Mesendoderm (in vitro differentiated cells): ENCODE data around the gene CCZ1.
"Not testable (repeated sequence)": the region's sequence is repeated elsewhere in the genome, so short reads cannot be mapped to it uniquely, and the experiment has no call there.

Source experiments
- DNase-seq: peaks from one replicate; pipeline ENCODE4 v3.0.0; 2013
- H2AK5ac ChIP-seq: 2 replicates; pipeline ENCODE4 v1.6.1; 2013; ENCODE audit warnings: low read length, inconsistent platforms
- H2BK120ac ChIP-seq: 2 replicates; pipeline ENCODE4 v1.6.1; 2013; ENCODE audit warnings: low read depth, mild to moderate bottlenecking, low read length, moderate library complexity, mixed read lengths
- H2BK15ac ChIP-seq: replicated peaks from 2 replicates; pipeline ENCODE4 v1.6.1; 2013; ENCODE audit warnings: low read depth, mild to moderate bottlenecking, moderate library complexity
- H2BK5ac ChIP-seq: 2 replicates; pipeline ENCODE4 v1.6.1; 2013; ENCODE audit warnings: low read length, inconsistent platforms
- H3K18ac ChIP-seq: 2 replicates; pipeline ENCODE4 v1.6.1; 2013; ENCODE audit warnings: mild to moderate bottlenecking, low read length, mixed read lengths
- H3K23ac ChIP-seq: one replicate; pipeline ENCODE4 v1.6.1; 2013; ENCODE audit warnings: low read length
- H3K27ac ChIP-seq: 2 replicates; pipeline ENCODE4 v1.5.1; 2013; ENCODE audit warnings: low read depth, mild to moderate bottlenecking, inconsistent platforms, low read length, moderate library complexity
- H3K27me3 ChIP-seq: 2 replicates; pipeline ENCODE4 v1.6.1; 2013; ENCODE audit warnings: low read length, control low read depth, mild to moderate bottlenecking, inconsistent platforms; ENCODE audit not compliant: insufficient read depth, poor library complexity
- H3K36me3 ChIP-seq: 2 replicates; pipeline ENCODE4 v1.6.1; 2013; ENCODE audit warnings: low read length, inconsistent platforms; ENCODE audit not compliant: control insufficient read depth, insufficient read depth
- H3K4ac ChIP-seq: one replicate; pipeline ENCODE4 v1.6.1; 2013; ENCODE audit warnings: low read depth, mild to moderate bottlenecking, low read length, moderate library complexity
- H3K4me1 ChIP-seq: 2 replicates; pipeline ENCODE4 v1.6.1; 2013; ENCODE audit warnings: low read depth, low read length, inconsistent platforms; ENCODE audit not compliant: control insufficient read depth
- H3K4me2 ChIP-seq: 2 replicates; pipeline ENCODE4 v1.6.1; 2013; ENCODE audit warnings: low read length
- H3K4me3 ChIP-seq: 2 replicates; pipeline ENCODE4 v1.5.1; 2013; ENCODE audit warnings: mild to moderate bottlenecking, low read length
- H3K56ac ChIP-seq: one replicate; pipeline ENCODE4 v1.6.1; 2013; ENCODE audit warnings: low read length
- H3K79me1 ChIP-seq: 2 replicates; pipeline ENCODE4 v1.6.1; 2013; ENCODE audit warnings: low read length, inconsistent platforms
- H3K79me2 ChIP-seq: 2 replicates; pipeline ENCODE4 v1.6.1; 2013; ENCODE audit warnings: mild to moderate bottlenecking, low read length; ENCODE audit not compliant: control insufficient read depth, insufficient read depth
- H3K9ac ChIP-seq: 2 replicates; pipeline ENCODE4 v1.6.1; 2013; ENCODE audit warnings: low read length, inconsistent platforms
- H4K5ac ChIP-seq: one replicate; pipeline ENCODE4 v1.6.1; 2013; ENCODE audit warnings: low read length
- H4K8ac ChIP-seq: one replicate; pipeline ENCODE4 v1.6.1; 2013; ENCODE audit warnings: low read depth, mild to moderate bottlenecking, control low read depth, low read length, moderate library complexity
- WGBS: extraction: QIAGEN DNeasy Blood & Tissue Kit; methylation state at CpG from one replicate; pipeline ENCODE4 v1.1.7; 2013; ENCODE audit warnings: low lambda C conversion rate, missing lambda C conversion rate; ENCODE audit not compliant: insufficient coverage; ENCODE audit errors: extremely low coverage; 5-methylcytosine and 5-hydroxymethylcytosine counted together

The CCZ1 gene

DNA sequence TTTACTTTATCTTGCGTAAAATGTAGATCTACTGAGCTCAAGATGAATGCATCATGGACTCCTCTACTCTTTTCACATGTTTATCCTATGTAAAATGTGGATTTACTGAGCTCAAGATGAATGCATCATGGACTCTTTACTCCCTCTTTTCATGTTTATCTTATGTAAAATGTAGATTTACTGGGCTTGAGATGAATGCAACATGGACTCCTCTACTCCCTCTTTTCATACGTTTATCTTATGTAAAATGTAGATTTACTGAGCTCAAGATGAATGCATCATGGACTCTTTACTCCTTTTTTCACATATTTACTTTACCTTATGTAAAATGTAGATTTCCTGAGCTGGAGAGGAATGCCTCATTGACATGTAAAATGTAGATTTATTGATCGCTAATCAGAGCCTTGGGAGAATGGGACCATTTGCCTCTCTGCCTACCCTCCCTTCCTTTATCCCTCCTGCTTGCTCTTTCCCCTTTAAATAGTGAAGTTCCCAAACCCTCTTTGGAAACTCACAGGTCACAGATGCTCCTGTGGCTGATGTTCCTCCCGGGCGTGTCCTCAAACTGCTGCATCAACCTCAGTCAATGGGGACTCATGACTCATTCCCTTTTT, 35.7 kb upstream of the CCZ1 start:
- H2BK5ac ChIP-seq, H3K27me3 ChIP-seq, H3K4me1 ChIP-seq, H3K36me3 ChIP-seq, H3K79me2 ChIP-seq, H3K27ac ChIP-seq, H3K4me2 ChIP-seq, H2BK15ac ChIP-seq, H3K18ac ChIP-seq, H4K5ac ChIP-seq, H3K9ac ChIP-seq, H3K4me3 ChIP-seq, H3K23ac ChIP-seq, H3K56ac ChIP-seq, H4K8ac ChIP-seq, H2AK5ac ChIP-seq, H3K4ac ChIP-seq, H2BK120ac ChIP-seq, H3K79me1 ChIP-seq, DNase-seq: not testable (repeated sequence)
- WGBS, result no CpG with 5 or more reads among the region's 5 CpGs

DNA sequence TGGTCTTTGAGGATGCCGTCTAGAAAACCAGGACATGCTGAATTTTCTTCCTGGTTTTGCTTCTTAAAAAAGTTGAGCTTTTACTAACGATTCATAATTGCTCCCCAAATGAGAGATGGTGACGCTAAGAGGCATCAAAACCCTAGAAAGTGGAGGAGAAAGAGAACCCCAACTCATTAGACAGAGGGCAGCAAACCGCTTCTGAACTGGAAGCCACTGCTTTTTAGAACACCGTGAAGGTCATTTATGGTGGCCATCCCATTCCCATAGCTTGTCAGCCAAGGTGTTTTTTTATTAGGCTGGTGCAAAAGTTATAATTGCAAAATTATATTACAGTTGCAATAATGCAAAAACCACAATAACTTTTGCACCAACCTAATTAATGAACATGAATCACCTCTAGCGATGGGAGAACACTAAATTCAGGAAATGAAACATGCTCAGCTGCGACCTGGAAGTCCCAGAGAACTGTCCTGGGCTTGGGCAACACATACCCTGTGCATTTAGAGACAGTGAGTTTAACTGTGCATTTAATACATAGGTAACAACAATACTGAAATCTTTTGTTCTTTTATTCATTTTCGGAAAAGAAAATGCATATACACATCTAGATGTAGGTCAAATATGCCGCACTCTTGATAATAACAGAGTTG, 33.1 kb upstream of the CCZ1 start:
- WGBS, result no CpG with 5 or more reads among the region's 9 CpGs
- not testable (repeated sequence) for H3K4me3 ChIP-seq, H3K56ac ChIP-seq, H3K79me1 ChIP-seq, H4K5ac ChIP-seq, H3K27ac ChIP-seq, H2AK5ac ChIP-seq, H3K9ac ChIP-seq, H4K8ac ChIP-seq, H3K27me3 ChIP-seq, H3K18ac ChIP-seq, H3K4me1 ChIP-seq, H3K4ac ChIP-seq, H3K79me2 ChIP-seq, H3K36me3 ChIP-seq, H2BK5ac ChIP-seq, H3K4me2 ChIP-seq, H3K23ac ChIP-seq, DNase-seq, H2BK15ac ChIP-seq, H2BK120ac ChIP-seq

DNA sequence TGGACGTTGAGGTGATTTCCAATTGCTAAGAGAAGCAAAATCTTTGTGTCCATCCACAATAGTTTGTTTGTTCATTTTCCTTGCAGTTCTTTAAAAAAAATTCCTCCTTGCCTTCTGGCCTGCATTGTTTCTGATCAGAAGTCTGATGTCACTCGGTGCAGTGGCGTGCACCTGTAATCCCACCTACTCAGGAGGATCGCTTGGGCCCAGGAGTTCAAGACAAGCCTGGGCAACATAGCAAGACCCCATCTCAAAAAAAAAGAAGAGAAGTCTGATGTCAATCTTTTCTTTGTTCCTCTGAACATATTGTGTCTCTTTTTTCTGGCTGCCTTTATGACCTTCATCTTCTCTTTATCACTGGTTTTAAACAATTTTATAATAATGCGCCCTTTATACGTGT, 31.5 kb upstream of the CCZ1 start:
- Histone ChIP-seq H3K9ac (no peak overlapping the region), H3K4me2 (no peak overlapping the region), H2BK5ac (no peak overlapping the region), H3K56ac (no peak overlapping the region), H3K23ac (no peak overlapping the region), H2BK15ac (no peak overlapping the region), H3K4me3 (no peak overlapping the region), H3K18ac (no peak overlapping the region), H3K79me2 (no peaks in the 10 kb centered on the region), H3K36me3 (no peaks in the 10 kb centered on the region), H4K5ac (no peak overlapping the region), H2AK5ac (no peak overlapping the region), H2BK120ac (no peak overlapping the region), H3K79me1 (no peaks in the 10 kb centered on the region), H4K8ac (no peak overlapping the region), H3K4me1 (no peaks in the 10 kb centered on the region), H3K27ac (no peak overlapping the region), H3K4ac (no peak overlapping the region), H3K27me3 (no peaks in the 10 kb centered on the region)
- WGBS, result no CpG with 5 or more reads among the region's 6 CpGs
- no peak for DNase-seq

DNA sequence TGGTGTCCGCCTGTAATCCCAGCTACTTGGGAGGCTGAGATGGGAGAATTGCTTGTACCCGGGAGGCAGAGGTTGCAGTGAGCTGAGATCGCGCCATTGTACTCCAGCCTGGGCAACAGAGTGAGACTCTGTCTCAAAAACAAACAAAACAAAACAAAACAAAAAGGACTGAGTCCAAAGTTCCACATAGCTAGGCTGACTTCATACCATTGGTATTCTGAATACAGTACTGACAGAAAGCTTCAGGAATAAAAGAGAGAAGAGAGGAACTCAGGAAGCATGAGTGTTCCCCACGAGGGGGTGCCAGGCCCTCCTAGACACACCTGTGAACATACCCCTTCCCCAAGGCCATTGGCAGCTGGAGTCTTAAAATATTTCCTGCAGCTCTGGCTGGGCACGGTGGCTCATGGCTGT, 29.6 kb upstream of the CCZ1 start:
- H2AK5ac ChIP-seq, H3K27me3 ChIP-seq, H3K56ac ChIP-seq, H3K27ac ChIP-seq, H3K4ac ChIP-seq, H3K4me2 ChIP-seq, H3K79me2 ChIP-seq, H4K8ac ChIP-seq, H3K18ac ChIP-seq, H3K4me1 ChIP-seq, H3K36me3 ChIP-seq, H2BK120ac ChIP-seq, H3K9ac ChIP-seq, H3K23ac ChIP-seq, H2BK5ac ChIP-seq, H4K5ac ChIP-seq, H3K79me1 ChIP-seq, H2BK15ac ChIP-seq, H3K4me3 ChIP-seq: not testable (repeated sequence)
- WGBS, result no CpG with 5 or more reads among the region's 6 CpGs
- peak; percentile 39 for DNase-seq

DNA sequence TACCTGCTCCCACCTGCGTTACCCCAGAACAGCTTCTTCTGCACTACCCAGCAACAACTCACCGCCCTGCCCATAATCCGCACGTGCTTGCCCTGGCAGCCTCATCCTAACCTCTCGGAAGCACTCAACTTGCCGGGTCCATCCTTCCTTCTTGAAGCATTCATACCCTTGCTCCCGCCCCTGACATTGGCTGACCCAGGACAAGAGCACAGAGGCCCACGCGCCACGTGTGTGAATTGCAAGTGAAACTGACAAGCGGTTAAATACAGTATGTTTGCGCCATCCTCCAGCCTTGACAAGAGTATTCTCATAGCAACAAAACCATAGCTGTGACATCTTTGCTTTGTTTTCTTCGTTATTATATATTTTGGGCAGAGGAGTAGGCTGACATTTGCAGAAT, 28.8 kb upstream of the CCZ1 start:
- no peak for DNase-seq
- no CpG with 5 or more reads among the region's 13 CpGs for WGBS

DNA sequence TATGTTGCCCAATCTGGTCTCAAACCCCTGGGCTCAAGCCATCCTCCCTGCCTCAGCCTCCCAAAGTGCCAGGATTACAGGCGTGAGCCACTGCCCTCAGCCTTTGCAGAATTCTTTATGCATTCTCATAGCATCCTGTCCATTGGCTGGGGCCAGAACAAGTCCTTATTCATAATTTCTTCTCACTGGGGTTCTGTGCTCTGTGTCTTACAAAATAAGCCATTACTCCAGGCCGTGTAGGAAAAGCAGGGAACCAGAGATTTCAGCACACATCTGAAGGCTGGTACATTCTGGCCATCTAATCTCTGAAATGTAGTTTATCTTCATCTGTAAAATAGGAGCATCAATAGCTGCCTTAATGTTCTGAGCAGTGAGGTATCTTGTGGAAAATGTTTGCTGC, 28.2 kb upstream of the CCZ1 start:
- no peak overlapping the region for H3K56ac ChIP-seq
- no peak for DNase-seq

More for the DNA sequence above, 28.8 kb upstream of the CCZ1 start:
- Histone ChIP-seq H3K4me2 (no peak overlapping the region), H3K4ac (no peak overlapping the region), H2BK15ac (no peak overlapping the region), H4K5ac (no peak overlapping the region), H3K18ac (no peak overlapping the region), H4K8ac (no peak overlapping the region), H3K4me1 (no peaks in the 10 kb centered on the region), H3K79me2 (no peaks in the 10 kb centered on the region), H2BK120ac (no peak overlapping the region), H3K56ac (no peak overlapping the region), H3K27me3 (no peaks in the 10 kb centered on the region), H2BK5ac (no peak overlapping the region), H3K4me3 (no peak overlapping the region), H3K36me3 (no peaks in the 10 kb centered on the region), H3K27ac (no peak overlapping the region), H3K23ac (no peak overlapping the region), H3K9ac (no peak overlapping the region), H2AK5ac (no peak overlapping the region), H3K79me1 (no peaks in the 10 kb centered on the region)

More for the DNA sequence above, 28.2 kb upstream of the CCZ1 start:
- H4K8ac ChIP-seq, result no peak overlapping the region
- no peak overlapping the region for H3K9ac ChIP-seq
- no peaks in the 10 kb centered on the region for H3K36me3 ChIP-seq
- H3K4me3 ChIP-seq, result no peak overlapping the region
- no peaks in the 10 kb centered on the region for H3K79me1 ChIP-seq
- H2BK5ac ChIP-seq, result no peak overlapping the region
- no peak overlapping the region for H4K5ac ChIP-seq
- no peak overlapping the region for H3K23ac ChIP-seq
- no peak overlapping the region for H3K4ac ChIP-seq
- no peak overlapping the region for H3K18ac ChIP-seq
- no peak overlapping the region for H3K27ac ChIP-seq
- no peak overlapping the region for H2BK120ac ChIP-seq
- no peak overlapping the region for H2AK5ac ChIP-seq
- no peaks in the 10 kb centered on the region for H3K4me1 ChIP-seq
- no peak overlapping the region for H2BK15ac ChIP-seq
- H3K4me2 ChIP-seq, result no peak overlapping the region
- no peaks in the 10 kb centered on the region for H3K79me2 ChIP-seq
- H3K27me3 ChIP-seq, result no peaks in the 10 kb centered on the region
- no CpG with 5 or more reads among the region's 2 CpGs for WGBS
